HL-60 (cell line): ENCODE measurements around the gene SYNPO2.

Experiments
- CTCF ChIP-seq: IDR thresholded peaks from one replicate; pipeline ENCODE4 v1.5.1; 2011; ENCODE audit warnings: low read length, control low read depth, inconsistent platforms; ENCODE audit not compliant: insufficient read depth
- GABPA ChIP-seq: IDR thresholded peaks from 2 replicates; pipeline ENCODE4 v1.6.1; 2012; ENCODE audit warnings: low read depth
- POLR2AphosphoS5 ChIP-seq: IDR thresholded peaks from 2 replicates; pipeline ENCODE4 v1.6.1; 2012; ENCODE audit warnings: low read depth
- REST ChIP-seq: IDR thresholded peaks from 2 replicates; pipeline ENCODE4 v1.6.1; 2012; ENCODE audit warnings: low read depth; ENCODE audit not compliant: insufficient replicate concordance
- SPI1 ChIP-seq: IDR thresholded peaks from 2 replicates; pipeline ENCODE4 v1.6.1; 2012; ENCODE audit warnings: low read depth, mild to moderate bottlenecking, borderline replicate concordance

DNA sequence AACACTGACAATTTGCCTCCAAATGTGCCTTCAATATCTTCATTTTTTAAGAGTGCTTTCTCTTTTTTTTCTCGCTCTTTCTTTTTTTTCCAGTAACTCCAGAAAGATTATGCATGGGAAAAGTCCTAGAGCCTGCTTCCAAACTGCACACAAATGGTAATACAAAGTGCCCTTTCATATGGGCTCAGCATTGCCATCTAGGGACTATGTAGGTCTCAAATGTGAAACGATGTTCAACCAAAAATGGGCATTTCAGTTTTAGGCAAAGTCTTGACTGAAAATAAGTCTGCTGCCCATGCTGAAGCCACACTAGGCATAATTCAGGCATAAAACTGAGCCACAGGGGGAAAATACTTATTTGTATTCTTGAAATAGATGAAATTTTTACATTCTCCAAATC, 65.6 kb downstream of the SYNPO2 start:
- no peak for TF ChIP-seq POLR2AphosphoS5
- no peak for TF ChIP-seq CTCF
- TF ChIP-seq REST: no peak
- no peak for TF ChIP-seq GABPA
- TF ChIP-seq SPI1: no peak
